Retina (tissue), 1 donor: ENCODE measurements around the gene PDE8A.
"Not testable (repeated sequence)": the region's sequence is repeated elsewhere in the genome, so short reads cannot be mapped to it uniquely, and the experiment has no call there.

Source experiments
- DNase-seq: peaks from one replicate; pipeline ENCODE4 v3.0.0-alpha.2; 2016

Gene PDE8A

GRCh38 chr15:84961114-84961452 lies 20.6 kb upstream of the PDE8A start:
- no peak for DNase-seq

GRCh38 chr15:84961707-84962106 lies 19.9 kb upstream of the PDE8A start:
- DNase-seq, result no peak

DNA sequence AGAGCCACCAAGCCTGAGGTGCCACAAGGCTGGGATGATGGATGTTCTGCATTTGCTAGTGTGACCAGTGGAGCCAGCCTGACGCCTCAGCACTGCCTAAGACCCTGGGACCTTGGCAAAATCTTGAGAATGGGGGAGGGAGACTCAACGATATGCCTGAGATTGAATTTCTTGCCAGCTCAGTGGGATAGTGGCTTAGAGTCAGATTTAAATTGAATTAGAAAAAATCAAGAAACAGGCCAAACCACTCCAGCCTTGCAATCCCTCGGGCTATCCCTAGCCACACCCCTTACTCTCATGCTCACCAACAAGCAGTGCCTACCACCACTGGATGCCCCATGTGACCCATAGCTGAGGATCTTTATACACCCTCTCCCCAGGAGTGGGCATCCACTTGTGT lies 18.7 kb upstream of the PDE8A start:
- DNase-seq, result no peak

DNA sequence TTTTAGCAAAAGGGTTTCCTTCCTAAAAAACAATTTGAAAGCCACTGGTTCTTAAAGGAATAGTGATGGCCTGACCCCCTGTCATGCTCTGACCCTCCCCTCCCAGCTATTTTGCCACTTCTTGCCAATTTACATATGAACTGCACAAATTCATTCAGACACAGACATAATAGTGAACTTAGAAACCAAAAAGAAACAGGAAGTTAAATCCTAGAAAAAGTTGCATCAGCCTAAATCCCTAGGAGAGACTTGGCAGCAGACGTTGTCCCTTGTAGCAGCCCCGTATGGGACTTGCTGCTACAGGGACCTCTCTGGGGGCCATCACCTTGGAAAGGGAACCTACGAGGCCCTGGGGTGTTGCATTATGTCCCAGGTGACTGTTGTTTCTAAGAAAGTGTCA lies 14.3 kb upstream of the PDE8A start:
- DNase-seq, result no peak

- no peak for DNase-seq
These were observed 13.4 kb upstream of the PDE8A start for GRCh38 chr15:84968301-84968700.

DNA sequence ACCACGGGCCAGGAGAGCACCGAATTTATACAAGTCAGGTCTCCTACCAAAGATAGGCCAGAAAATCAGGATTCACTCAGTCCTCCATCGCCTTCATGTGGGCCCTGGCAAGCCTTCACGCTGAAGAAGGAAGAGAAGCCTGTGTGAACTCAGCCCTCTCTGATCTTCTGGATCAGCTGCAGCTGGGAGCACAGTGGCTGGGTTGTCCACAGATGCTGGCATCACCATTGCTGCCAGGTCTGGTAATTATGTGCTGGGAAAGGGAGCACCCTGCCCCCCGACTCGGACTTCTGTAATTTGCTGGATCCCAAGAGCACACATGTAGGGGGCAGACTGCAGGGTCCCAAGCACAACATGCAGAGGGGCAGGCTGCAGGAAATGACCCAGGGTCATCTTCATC lies 12.4 kb upstream of the PDE8A start:
- no peak for DNase-seq

DNA sequence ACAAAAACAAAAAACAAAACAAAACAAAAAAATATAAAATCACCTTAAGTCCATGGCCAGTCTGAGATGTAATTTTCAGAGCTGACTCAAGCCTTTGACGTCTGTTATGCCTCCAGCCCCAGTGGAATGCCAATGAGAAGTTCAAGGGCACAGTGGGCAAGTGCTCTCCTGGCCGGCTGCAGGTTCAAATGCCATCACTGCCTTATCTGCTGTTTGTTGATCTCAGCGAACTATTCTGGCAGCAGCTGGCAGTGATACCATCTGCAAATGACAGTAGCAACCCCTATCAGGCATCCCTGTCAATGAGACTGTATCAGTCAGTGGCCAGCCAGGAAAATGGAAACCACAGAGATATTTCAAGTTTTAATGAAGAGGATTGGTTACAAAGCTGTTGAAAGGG lies 10.8 kb upstream of the PDE8A start:
- no peak for DNase-seq

- no peak for DNase-seq
These were observed 7.9 kb upstream of the PDE8A start for GRCh38 chr15:84973492-84974460.

GRCh38 chr15:84975871-84976351 lies 5.7 kb upstream of the PDE8A start:
- DNase-seq, result no peak

DNA sequence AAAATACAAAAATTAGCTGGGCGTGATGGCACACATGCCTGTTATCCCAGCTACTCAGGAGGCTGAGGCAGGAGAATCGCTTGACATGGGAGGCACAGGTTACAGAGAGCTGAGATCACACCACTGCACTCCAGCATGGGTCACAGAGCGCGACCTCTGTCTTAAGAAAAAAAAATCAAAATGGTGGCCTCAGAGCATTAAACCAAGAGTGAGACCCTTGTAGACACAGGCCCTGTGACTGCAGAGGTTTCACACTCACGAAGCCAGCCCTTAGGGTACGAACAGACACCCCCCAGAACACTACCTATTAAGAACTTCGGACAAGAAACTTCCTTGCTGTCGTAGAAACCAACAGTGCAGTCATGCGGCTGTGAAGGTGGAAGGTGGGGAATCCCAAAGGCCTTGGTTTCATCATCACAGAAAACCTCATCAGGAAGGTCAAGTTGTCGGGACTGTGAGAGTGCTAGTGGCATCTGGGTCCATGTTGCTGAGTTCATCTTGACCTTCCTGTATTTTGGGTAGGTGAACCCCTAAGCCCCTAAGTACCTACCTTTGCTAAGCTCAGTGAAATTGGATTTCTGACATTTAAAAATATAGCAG lies 4.8 kb upstream of the PDE8A start:
- DNase-seq, result no peak

- no peak for DNase-seq
These were observed 2.0 kb upstream of the PDE8A start for GRCh38 chr15:84979651-84980050.

DNA sequence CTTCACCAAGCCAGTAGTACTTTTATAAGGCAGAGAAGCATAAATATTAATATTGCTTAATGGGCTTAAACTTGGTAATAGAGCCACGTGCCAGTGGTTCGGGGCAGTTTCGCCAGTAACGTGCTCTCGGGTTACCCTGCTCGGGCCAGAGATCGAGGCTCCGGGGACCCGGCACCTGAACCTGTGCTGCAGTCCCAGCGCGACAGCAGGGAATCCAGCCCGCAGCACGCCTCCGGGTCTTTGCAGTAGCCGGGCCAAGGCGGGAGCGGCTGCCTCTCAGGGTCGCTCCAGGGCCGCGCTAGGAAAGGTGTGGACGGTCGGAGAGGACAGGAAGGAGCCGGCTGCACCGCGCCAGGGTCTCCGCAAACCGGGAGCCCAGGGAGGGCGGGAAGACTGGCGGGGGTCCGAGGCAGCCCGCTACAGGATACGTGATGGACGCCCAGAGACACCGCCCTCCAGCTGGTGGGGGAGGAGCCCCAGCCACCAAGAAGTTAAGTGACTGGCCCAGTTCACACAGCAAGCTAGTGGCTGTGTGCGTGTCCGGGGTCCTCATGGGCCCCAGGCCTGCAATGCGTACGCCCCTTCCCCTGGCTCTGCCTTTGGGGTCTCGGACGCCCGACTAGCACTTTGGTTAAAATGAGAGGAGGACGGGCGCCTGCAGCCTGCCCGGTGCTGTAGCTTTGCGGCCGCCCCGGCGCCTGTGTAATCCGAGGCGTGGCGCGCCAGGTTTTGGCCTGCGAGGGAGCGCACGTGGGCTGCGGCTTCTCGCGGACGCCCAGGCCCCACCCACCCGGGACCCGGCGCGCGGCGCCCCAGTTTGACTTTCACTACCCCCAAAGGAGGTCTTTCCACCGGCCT lies 1.2 kb upstream of the PDE8A start:
- DNase-seq, result peak; percentile 96

DNA sequence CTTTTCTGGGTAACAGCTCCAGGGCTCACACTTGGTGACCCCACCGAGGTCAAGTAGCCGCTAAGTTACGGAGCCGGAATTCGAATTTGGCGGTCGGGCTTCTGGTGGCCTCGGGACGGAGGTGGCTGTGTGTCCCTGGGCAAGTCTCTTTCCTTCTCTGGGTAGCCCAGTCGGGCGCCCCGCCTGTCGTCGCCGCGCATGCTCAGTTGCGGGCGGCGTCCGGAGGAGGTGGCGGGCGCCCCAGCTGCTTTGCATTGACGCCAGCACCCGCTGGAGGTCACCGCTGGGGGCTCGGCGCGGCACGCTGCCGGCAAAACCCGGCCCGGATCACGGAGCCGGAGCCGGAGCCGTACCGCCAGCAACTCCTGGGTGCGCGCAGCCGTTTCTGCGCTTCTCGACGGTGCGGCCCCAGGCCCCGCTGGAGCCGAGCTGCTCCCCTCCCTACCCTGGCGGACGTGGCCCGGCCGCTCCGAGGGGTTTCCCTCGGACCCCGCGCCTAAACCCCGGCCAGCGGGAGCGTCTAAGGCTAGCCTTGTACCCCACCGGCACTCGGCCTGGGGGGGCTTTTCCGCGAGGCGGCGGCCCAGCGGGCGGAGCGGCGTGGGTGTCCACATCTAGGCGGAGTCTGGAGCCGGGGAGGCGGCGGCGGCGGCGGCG lies 474 bp upstream of the PDE8A start:
- peak; percentile 99 for DNase-seq

GRCh38 chr15:84982301-84982920 lies 755 bp downstream of the PDE8A start:
- peak; percentile 61 for DNase-seq

DNA sequence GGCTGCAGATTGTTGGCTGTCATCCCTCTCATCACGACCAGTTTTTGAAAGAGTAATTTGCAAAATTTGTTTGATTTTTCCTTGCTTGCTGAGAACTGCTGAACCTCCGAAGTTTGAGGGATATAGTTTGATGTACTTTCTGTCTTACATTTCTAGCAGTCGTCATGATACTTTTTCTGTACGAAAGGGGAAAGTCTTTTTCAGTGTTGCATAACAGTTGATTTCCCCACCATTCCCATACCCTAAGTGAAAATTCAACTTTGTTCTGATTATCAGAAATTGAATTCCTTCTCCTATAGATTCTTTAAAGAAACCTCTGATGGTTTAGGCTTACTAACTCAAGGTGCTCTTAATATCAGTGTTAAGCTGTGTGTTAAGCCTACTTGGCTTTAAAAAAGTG lies 1.6 kb downstream of the PDE8A start:
- no peak for DNase-seq

DNA sequence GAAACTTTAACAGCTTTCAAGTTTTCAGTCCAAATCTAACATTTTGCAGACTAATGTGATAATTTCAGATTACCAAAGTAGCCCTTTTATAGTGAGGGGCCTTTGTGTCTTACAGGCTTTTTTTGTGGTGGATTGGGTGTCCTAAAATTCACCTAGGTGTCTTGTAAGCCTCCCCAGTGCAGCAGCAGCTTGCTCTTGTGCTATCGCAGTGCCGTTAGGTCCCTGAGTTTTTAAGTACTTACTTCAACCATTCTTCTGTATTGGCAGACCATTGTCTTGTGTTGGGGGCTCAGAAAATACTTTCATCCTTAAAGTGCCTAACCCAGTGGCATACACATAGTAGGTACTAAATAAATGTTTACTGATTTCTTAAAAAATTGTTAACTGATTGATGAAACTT lies 2.1 kb downstream of the PDE8A start:
- DNase-seq, result no peak

GRCh38 chr15:84985158-84985557 lies 3.5 kb downstream of the PDE8A start:
- DNase-seq, result no peak

DNA sequence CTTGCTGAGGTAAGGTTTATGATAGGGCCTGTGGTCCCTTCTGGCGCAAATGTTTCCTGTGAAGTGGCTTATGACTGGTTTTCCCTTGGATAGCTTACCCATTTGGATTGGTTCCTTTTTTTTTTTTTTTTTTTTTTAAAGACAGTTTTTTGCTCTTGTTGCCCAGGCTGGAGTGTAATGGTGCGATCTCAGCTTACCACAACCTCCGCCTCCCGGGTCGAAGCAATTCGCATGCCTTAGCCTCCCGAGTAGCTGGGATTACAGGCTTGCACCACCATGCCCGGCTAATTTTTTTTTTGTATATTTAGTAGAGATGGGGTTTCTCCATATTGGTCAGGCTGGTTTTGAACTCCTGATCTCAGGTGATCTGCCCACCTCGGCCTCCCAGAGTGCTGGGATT lies 5.7 kb downstream of the PDE8A start:
- DNase-seq, result not testable (repeated sequence)

DNA sequence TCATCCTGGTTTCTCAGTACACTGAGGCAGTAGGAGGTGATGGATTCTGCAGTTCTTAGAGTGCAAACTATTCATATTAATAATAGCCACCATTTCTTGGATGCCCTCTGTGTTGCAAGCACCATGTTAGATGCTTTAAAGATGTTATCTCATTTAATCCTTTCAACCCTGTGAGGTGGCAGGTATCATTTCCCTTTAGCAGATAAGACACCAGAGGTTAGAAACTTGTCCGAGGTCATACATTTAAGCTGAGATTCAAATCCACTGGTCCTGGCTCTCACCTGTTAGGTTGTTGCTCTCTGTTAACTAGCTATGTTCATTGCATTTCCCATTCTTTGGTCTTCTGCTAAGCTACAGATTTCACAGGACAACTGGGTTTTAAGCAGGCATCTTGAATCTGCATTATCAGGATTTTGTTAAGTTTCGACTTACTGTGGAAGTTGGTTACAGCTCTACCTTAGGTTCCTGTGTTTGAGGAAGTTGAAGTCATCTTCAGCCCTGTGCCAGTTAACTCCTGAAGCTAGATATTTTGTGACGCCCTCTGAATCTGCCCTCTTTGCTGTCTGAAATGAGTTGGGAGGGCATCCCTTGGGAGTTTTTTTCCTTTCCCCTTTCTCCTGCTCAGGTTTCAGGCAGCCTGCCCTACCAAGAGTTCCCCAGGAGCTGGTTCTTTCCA lies 6.4 kb downstream of the PDE8A start:
- no peak for DNase-seq

DNA sequence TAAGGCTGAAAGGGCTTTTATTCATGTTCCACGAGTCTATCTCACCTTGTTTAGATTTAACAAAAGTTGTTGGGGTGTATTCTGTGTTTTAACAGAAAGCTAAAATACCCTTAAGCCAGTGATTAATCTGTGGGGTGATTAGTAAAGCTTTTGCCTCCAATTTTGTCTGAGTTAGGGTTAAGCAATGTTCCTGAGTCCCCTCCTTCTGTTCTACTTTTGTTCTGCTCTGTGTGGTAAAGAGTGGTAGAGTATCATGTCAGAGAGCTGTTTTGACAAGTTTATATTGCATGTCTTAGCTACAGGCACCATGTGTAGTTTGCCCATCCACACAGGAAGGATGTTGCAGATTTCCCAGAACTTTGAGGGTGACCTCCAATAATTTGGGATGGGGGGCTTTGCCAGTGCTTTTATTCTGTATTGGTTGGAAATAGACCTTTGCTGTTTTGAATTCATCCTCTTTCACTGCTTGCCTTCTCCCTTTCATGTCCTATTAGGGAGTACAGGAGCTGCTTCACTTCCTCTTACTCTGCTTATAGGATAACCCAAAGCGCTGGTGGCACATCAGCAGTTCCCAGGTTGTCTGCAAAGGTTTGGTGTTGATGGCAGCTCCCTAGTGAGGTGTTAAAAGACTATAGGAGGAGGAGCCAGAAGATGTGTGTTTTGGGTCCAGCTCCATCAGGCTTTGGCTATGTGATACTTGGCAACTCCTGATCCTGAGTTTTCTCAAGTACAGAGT lies 7.4 kb downstream of the PDE8A start:
- DNase-seq, result no peak

GRCh38 chr15:84990507-84990906 lies 8.9 kb downstream of the PDE8A start:
- DNase-seq, result no peak
